ENCODE results near the gene LGR6.

GRCh38 chr1:202324646-202325045, 131.0 kb downstream of the LGR6 start:
- TF ChIP-seq, protein P1, sequence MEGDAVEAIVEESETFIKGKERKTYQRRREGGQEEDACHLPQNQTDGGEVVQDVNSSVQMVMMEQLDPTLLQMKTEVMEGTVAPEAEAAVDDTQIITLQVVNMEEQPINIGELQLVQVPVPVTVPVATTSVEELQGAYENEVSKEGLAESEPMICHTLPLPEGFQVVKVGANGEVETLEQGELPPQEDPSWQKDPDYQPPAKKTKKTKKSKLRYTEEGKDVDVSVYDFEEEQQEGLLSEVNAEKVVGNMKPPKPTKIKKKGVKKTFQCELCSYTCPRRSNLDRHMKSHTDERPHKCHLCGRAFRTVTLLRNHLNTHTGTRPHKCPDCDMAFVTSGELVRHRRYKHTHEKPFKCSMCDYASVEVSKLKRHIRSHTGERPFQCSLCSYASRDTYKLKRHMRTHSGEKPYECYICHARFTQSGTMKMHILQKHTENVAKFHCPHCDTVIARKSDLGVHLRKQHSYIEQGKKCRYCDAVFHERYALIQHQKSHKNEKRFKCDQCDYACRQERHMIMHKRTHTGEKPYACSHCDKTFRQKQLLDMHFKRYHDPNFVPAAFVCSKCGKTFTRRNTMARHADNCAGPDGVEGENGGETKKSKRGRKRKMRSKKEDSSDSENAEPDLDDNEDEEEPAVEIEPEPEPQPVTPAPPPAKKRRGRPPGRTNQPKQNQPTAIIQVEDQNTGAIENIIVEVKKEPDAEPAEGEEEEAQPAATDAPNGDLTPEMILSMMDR (IDR thresholded peaks at IDR 0.05 in 4 of 5, conservative IDR thresholded peaks at IDR 0.05 in 1 of 5) = no peak
- no peak for TF ChIP-seq POLR2A (IDR thresholded peaks at IDR 0.05)
